GM12891 (cell line): ENCODE data around the gene INHBE.

Source experiments
- DNase-seq: peaks from one replicate; pipeline ENCODE4 v3.0.0; 2011; ENCODE audit warnings: low spot score; ENCODE audit not compliant: insufficient read length
- FAIRE-seq: peaks from 2 replicates; lab custom pipeline; 2011; peaks lifted over from hg19 to GRCh38; lab: Jason Lieb, UNC
- PAX5 ChIP-seq: IDR thresholded peaks from 2 replicates; pipeline ENCODE4 v1.6.1; 2011; ENCODE audit warnings: low read length, moderate library complexity, mild to moderate bottlenecking; ENCODE audit not compliant: insufficient read depth, severe bottlenecking
- POLR2A ChIP-seq: IDR thresholded peaks from 2 replicates; pipeline ENCODE4 v1.6.1; 2011; ENCODE audit warnings: low read depth, low read length, control low read depth
- POLR2AphosphoS5 ChIP-seq: IDR thresholded peaks from 2 replicates; pipeline ENCODE4 v1.6.1; 2011; ENCODE audit warnings: low read depth, low read length, control low read depth
- POU2F2 ChIP-seq: IDR thresholded peaks from 2 replicates; pipeline ENCODE4 v1.6.1; 2011; ENCODE audit warnings: low read depth, mild to moderate bottlenecking, control low read depth, low read length, moderate library complexity
- SPI1 ChIP-seq: IDR thresholded peaks from 2 replicates; pipeline ENCODE4 v1.6.1; 2011; ENCODE audit warnings: low read depth, low read length, control low read depth
- TAF1 ChIP-seq: IDR thresholded peaks from 2 replicates; pipeline ENCODE4 v1.6.1; 2011; ENCODE audit warnings: low read depth, low read length, control low read depth

Gene INHBE

DNA sequence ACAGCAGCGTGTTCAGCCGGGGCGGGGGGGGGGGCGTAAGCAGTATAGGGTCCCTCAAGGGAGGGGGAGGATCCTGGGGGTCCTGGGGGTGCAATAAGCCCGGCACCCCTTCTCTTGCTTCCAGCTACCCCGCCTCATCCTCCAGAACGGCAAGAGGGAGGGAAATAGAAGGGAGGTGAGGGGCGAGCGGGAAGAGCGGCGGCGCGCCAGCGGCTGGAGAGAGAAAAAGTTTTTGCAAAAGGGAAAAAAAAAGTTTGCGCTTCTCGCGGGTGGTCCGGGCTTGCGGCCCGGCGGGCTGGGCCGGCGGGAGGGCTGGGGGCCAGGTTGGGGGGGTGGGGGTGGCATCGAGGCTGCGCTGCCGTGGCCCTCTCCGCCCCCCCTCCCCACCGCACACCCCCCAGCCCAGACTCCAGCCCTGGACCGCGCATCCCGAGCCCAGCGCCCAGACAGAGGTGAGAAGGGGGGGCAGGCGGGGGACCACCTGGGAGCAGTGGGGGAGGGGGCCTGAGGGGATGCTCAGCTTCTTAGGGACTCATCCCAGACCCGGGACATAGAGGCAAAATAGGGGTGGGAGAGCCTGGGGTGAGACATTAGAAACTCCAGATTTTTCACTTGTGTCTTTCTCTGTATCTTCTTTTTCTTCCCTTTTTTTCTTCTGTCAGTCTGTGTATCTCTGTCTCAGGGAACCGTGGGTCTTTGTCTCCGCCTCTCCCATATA lies 4.8 kb downstream of the INHBE start, which contains the start of gene GLI1:
Gene GLI1 (plus strand): TSS at position 36 of the 718 bp plus-strand sequence. CDS start 3,907 bp downstream, outside the sequence.
- TF ChIP-seq POLR2AphosphoS5: no peak
- TF ChIP-seq SPI1: no peak
- TF ChIP-seq TAF1: no peak
- no peak for TF ChIP-seq PAX5
- no peak for TF ChIP-seq POU2F2
- TF ChIP-seq POLR2A: no peak
- FAIRE-seq (no peak), DNase-seq (no peak)

DNA sequence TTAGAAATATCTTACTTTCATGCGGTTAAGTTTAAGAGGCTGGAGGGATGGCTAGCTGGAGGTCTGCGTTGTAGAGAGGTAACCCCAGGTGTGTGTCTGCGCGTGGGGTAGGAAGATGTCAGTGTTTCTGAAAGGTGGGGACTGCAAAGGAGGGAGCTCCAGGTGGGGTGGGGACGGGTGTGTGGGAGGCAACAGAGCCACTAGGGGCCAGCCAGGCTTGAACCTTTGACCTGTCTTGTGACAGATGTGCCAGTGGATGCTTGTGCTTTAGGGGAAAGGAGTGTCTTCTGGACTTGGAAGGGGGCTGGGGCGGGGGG lies 5.3 kb downstream of the INHBE start:
- DNase-seq: no peak
- TF ChIP-seq SPI1 (no peak), POLR2AphosphoS5 (no peak), PAX5 (no peak), POLR2A (no peak), POU2F2 (no peak), TAF1 (no peak)
- FAIRE-seq: peak; percentile 40

DNA sequence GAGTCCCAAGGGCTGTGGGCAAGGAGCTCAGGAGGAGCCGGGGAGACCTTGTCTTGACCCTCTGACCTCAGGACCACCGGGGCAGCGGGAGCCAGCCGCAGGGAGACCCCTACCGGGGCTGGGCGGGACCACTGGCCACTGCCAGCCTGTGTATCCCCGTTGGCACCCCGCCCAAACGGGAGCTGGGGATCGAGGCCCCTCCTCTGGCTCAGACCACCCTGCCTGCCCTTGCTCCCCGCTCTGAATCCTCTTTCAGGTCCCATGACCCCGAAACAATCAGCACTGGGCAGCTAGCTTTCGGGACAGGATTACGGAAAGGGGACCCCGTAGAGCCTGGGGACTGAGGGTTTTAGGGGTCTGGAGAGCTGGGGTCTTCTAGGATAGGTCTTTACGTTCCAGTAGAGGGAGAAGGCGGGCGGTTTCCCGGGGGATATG lies 5.8 kb downstream of the INHBE start:
- no peak for TF ChIP-seq POLR2A
- FAIRE-seq (no peak), DNase-seq (no peak)

DNA sequence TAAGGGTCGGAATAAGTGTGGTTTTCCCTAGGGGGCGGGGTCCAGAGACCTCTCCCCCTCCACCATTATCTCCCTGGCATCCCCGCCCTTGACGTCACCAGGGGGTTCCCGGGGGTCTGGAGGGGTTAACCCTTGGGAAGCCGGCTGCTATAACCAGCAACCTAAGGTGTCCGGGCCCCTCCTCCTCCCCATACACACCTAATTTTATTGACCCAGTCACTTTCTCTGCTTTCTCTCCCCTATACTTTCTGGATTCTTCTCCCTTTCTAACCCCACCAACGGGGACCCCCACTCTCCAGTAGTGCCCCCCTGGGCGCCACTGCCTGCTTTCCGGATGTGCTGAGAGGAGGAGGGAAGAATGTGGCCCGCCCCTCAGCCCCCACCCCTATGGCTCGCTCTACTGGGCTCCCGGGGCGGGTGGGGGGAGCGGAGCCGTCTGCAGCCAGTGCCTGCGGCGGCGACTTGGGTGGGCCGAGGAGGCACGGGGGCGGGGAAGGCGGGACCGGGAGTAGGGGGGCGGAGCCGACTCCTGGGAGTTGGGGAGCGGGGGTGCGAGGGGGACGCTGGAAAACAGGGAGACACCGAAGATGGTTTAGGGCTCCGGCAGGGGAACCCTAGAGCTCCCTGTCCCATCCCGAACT lies 6.3 kb downstream of the INHBE start:
- DNase-seq: no peak
- no peak for FAIRE-seq
- TF ChIP-seq POLR2AphosphoS5 (no peak), PAX5 (no peak), TAF1 (no peak), POLR2A (no peak)

DNA sequence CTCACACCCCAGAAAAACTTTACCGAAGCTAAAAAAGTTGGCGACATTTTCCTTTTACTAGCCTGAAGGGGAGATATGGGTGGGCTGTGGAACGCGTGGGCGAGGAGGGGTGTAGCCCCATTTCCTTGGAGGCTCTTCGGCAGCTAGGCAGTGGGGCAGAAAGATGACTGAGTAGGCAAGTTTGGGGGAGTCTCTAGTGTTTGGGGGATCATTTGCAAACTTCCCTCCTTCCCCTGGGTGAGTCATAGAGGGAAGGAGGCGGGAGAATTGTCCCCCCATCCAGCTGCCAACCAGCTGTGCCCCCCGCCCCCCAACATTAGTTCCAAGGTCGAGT lies 6.8 kb downstream of the INHBE start:
- FAIRE-seq (no peak), DNase-seq (no peak)
- TF ChIP-seq SPI1: no peak
- no peak for TF ChIP-seq POU2F2
- no peak for TF ChIP-seq TAF1
- TF ChIP-seq PAX5: no peak
- no peak for TF ChIP-seq POLR2AphosphoS5
- TF ChIP-seq POLR2A: no peak

DNA sequence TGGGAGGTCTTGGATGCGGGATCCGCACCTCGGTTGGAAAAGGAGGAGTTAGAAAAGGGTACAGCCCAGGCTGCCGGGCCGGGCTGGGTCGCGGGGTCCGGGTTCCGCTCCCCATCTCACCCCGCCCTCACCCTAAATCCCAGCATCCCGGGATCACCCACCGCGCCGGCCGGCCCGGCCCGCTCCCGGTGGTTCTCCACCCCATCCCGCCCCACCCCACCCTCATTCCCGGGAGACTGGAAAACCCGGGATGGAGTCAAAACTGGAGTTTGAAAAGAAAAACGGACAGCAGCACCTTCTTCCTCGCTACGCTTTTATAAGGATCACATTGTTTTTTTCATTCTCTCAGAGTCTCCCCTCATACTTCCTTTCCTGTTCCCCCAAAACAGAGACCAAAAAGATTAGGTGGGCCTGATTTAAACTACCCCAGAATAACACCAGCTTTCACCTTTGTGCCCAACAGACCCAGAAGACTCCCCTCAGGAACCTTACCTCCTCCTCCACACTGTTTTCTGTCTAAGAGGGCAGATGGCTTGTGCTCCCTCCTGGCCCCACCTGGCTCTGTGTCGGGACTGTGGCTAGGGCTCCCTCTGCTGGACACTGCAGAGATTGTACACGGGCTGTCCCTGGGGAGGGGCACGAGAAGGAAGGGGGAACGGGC lies 7.3 kb downstream of the INHBE start:
- DNase-seq (peak; percentile 89), FAIRE-seq (peak; percentile 96)
- TF ChIP-seq POU2F2 (no peak), PAX5 (no peak), POLR2AphosphoS5 (no peak), TAF1 (no peak), SPI1 (no peak), POLR2A (no peak)

DNA sequence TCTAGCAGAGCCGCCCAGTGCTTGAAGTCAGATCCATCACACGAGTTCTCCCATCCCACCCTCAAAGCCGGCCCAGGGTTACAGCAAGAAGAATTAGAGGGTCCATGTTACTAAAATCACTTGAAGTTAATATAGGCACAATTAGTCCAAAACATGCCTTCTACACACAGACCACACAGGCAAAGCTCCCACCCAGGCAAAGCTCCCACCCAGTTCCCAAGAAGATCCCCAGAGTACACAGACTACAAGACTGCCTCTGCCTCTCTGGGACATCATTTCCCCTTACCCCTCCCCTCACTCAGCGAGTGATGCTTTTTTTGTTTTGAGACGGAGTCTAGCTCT lies 7.8 kb downstream of the INHBE start:
- TF ChIP-seq PAX5 (no peak), POU2F2 (no peak), POLR2AphosphoS5 (no peak), TAF1 (no peak), SPI1 (no peak), POLR2A (no peak)

DNA sequence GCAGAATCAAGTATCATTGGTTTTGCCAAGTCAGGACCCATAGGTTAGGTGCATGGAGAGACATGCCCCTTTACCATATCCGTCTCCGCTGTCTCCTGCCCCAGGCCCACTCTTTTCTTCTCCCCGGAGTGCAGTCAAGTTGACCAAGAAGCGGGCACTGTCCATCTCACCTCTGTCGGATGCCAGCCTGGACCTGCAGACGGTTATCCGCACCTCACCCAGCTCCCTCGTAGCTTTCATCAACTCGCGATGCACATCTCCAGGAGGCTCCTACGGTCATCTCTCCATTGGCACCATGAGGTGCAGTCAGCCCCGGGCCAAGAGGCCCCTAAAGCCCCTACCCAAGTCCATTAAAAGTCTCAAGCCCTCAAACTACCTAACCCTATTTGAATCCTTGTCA lies 9.5 kb downstream of the INHBE start:
- FAIRE-seq: no peak
- TF ChIP-seq SPI1 (no peak), TAF1 (no peak), POLR2A (no peak), POU2F2 (no peak), PAX5 (no peak), POLR2AphosphoS5 (no peak)
- DNase-seq: no peak

More for the DNA sequence above, 7.8 kb downstream of the INHBE start:
- DNase-seq (no peak), FAIRE-seq (no peak)

DNA sequence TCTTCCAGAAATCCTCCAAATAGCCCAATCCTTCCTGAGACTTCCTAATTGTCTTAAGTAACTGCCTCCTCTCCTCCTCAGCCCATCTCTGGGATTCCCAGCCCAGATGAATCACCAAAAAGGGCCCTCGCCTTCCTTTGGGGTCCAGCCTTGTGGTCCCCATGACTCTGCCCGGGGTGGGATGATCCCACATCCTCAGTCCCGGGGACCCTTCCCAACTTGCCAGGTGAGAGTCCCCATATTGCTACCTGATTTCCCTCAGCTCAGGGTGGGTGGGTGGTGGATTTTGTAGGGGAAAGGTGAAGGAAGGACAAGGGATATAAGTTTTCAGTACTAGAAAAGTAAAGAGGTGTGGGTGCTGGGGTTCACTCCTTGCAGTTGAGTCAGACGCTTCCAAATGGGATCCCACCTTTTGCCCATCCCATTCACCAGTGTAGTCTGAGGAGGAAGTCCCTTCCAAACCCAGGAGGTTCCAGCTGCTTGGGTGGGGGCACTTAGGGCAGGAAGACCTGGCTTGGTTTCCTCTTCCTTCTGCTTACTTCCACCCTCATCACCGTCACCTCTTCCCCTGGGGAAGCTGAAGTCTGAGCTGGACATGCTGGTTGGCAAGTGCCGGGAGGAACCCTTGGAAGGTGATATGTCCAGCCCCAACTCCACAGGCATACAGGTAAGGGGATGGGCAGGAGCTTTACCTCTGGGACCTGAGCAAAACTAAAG lies 10.1 kb downstream of the INHBE start:
- FAIRE-seq (no peak), DNase-seq (no peak)
- TF ChIP-seq POLR2A (no peak), TAF1 (no peak), POLR2AphosphoS5 (no peak), PAX5 (no peak), POU2F2 (no peak), SPI1 (no peak)
